NCI-H146 treated with DMSO at 0.1 percent for 48 hours (cell line): Measurements from ENCODE around the gene ISM1.

Experiments used
- DNase-seq: peaks from one replicate; lab custom pipeline; 2025; ENCODE audit not compliant: unreplicated experiment; lab: John Stamatoyannopoulos, UW

Gene ISM1

GRCh38 chr20:13302647-13303450 lies 81.8 kb downstream of the ISM1 start:
- no peak for DNase-seq

GRCh38 chr20:13305284-13305683 lies 84.2 kb downstream of the ISM1 start:
- DNase-seq = no peak

- no peak for DNase-seq
Observed at GRCh38 chr20:13307562-13308163, 86.6 kb downstream of the ISM1 start.

- DNase-seq = no peak
Observed at GRCh38 chr20:13312300-13312699, 91.2 kb downstream of the ISM1 start.

GRCh38 chr20:13313201-13313600 lies 92.1 kb downstream of the ISM1 start:
- no peak for DNase-seq

- no peak for DNase-seq
Observed at GRCh38 chr20:13317439-13317838, 96.4 kb downstream of the ISM1 start.

- no peak for DNase-seq
Observed at GRCh38 chr20:13318871-13319521, 97.9 kb downstream of the ISM1 start.

GRCh38 chr20:13320702-13321101 lies 99.6 kb downstream of the ISM1 start:
- no peak for DNase-seq

- no peak for DNase-seq
Observed at GRCh38 chr20:13321416-13321815, 100.3 kb downstream of the ISM1 start.

GRCh38 chr20:13322198-13322597 lies 101.1 kb downstream of the ISM1 start:
- no peak for DNase-seq

- no peak for DNase-seq
Observed at GRCh38 chr20:13322621-13323020, 101.5 kb downstream of the ISM1 start.

GRCh38 chr20:13325033-13325432 lies 104.0 kb downstream of the ISM1 start:
- no peak for DNase-seq

- DNase-seq = no peak
Observed at GRCh38 chr20:13325796-13326340, 104.8 kb downstream of the ISM1 start.

GRCh38 chr20:13331536-13331935 lies 110.5 kb downstream of the ISM1 start:
- DNase-seq = no peak

GRCh38 chr20:13333036-13333435 lies 112.0 kb downstream of the ISM1 start:
- no peak for DNase-seq

- DNase-seq = no peak
Observed at GRCh38 chr20:13333793-13334192, 112.7 kb downstream of the ISM1 start.

GRCh38 chr20:13336308-13337089 lies 115.4 kb downstream of the ISM1 start:
- no peak for DNase-seq

GRCh38 chr20:13337090-13337784 lies 116.2 kb downstream of the ISM1 start:
- no peak for DNase-seq

GRCh38 chr20:13338097-13338661 lies 117.1 kb downstream of the ISM1 start:
- no peak for DNase-seq

GRCh38 chr20:13338999-13339411 lies 117.9 kb downstream of the ISM1 start:
- no peak for DNase-seq
